Measurements from ENCODE around the gene FRMD8. TPM values are rescaled to one million over a fixed set of nuclear protein-coding genes. Genes with fewer than 3 reads are reported as not detected.

Gene FRMD8
- total RNA-seq, 1 donor from 2014 or later = 39.0 TPM

DNA sequence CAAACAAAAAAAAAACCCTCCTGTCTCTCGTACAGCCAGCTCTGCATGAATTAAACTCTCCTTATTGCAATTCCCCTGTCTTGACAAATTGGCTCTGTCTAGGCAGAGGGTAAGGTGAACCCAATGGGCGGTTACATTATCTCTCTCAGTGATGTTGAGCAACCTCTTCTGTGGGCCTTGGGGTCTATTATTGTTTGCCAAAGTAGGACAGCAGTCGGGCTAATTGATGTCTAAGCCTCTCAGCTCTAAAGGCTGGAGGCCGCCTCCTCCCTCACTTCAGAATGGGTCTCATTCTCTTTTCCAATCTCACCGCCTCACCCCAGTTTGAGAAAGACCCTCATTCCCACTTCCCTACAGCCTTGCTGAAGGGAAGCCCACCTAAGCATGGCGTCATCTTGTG lies 2.7 kb upstream of the FRMD8 start:
- Histone ChIP-seq H3K4me3 (ENCODE audit: low read depth, low read length) (no peak overlapping the region), H3K27me3 (ENCODE audit: control insufficient read depth, insufficient read depth, low read length) (no peaks in the 10 kb centered on the region), H3K36me3 (ENCODE audit: control insufficient read depth, insufficient read depth, low read length) (no peaks in the 10 kb centered on the region)
- DNase-seq (ENCODE audit: low read depth) = no peak
- TF ChIP-seq, protein P1, sequence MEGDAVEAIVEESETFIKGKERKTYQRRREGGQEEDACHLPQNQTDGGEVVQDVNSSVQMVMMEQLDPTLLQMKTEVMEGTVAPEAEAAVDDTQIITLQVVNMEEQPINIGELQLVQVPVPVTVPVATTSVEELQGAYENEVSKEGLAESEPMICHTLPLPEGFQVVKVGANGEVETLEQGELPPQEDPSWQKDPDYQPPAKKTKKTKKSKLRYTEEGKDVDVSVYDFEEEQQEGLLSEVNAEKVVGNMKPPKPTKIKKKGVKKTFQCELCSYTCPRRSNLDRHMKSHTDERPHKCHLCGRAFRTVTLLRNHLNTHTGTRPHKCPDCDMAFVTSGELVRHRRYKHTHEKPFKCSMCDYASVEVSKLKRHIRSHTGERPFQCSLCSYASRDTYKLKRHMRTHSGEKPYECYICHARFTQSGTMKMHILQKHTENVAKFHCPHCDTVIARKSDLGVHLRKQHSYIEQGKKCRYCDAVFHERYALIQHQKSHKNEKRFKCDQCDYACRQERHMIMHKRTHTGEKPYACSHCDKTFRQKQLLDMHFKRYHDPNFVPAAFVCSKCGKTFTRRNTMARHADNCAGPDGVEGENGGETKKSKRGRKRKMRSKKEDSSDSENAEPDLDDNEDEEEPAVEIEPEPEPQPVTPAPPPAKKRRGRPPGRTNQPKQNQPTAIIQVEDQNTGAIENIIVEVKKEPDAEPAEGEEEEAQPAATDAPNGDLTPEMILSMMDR (IDR thresholded peaks at IDR 0.05; ENCODE audit: insufficient read depth, low read length, poor library complexity, severe bottlenecking) = no peak

DNA sequence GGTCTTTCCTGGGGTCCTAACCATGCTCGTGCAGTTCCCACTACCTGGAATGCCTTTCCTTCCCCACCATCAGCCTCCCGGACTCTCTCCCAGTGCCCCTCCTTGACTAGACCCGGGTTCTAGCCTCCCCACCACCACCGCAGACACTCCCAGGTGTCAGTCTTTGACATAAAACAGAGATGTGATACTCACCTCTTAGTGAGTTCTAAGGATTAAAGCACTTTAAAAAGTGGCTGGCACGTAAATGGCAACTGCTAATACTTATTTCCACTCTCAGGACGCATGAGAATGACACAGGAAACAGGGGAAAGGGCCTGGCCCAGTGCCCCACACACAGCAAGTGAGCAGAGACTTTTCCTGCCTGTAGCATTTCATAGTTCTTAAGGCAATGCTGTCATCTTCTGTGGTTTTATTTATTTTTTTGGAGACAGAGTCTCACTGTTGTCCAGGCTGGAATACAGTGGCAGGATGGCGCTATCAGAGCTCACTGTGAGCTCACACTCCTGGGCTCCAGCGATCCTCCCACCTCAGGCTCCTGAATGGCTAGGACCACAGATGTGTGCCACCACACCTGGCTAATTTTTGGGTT lies 2.0 kb upstream of the FRMD8 start:
- H3K4me3 ChIP-seq (ENCODE audit: low read depth, low read length) = no peak overlapping the region
- TF ChIP-seq, protein P1 (IDR thresholded peaks at IDR 0.05; ENCODE audit: insufficient read depth, low read length, poor library complexity, severe bottlenecking) = no peak
- no peaks in the 10 kb centered on the region for H3K36me3 ChIP-seq (ENCODE audit: control insufficient read depth, insufficient read depth, low read length)
- no peak for DNase-seq (ENCODE audit: low read depth)
- H3K27me3 ChIP-seq (ENCODE audit: control insufficient read depth, insufficient read depth, low read length) = no peaks in the 10 kb centered on the region

GRCh38 chr11:65388731-65389130 lies 2.3 kb downstream of the FRMD8 start:
- no peaks in the 10 kb centered on the region for H3K36me3 ChIP-seq (ENCODE audit: control insufficient read depth, insufficient read depth, low read length)
- no peak overlapping the region for H3K4me3 ChIP-seq (ENCODE audit: low read depth, low read length)
- TF ChIP-seq, protein P1 (IDR thresholded peaks at IDR 0.05; ENCODE audit: insufficient read depth, low read length, poor library complexity, severe bottlenecking) = no peak
- H3K27me3 ChIP-seq (ENCODE audit: control insufficient read depth, insufficient read depth, low read length) = no peaks in the 10 kb centered on the region
- no peak for DNase-seq (ENCODE audit: low read depth)

- TF ChIP-seq, protein P1 (IDR thresholded peaks at IDR 0.05; ENCODE audit: insufficient read depth, low read length, poor library complexity, severe bottlenecking) = no peak
These were observed 3.0 kb downstream of the FRMD8 start for GRCh38 chr11:65389294-65389980.

GRCh38 chr11:65390099-65390941 lies 3.9 kb downstream of the FRMD8 start:
- TF ChIP-seq, protein P1 (IDR thresholded peaks at IDR 0.05; ENCODE audit: insufficient read depth, low read length, poor library complexity, severe bottlenecking) = no peak
- no peak for DNase-seq (ENCODE audit: low read depth)

More at GRCh38 chr11:65389294-65389980, 3.0 kb downstream of the FRMD8 start:
- H3K27me3 ChIP-seq (ENCODE audit: control insufficient read depth, insufficient read depth, low read length) = no peaks in the 10 kb centered on the region
- DNase-seq (ENCODE audit: low read depth) = no peak
- H3K4me3 ChIP-seq (ENCODE audit: low read depth, low read length) = no peak overlapping the region
- H3K36me3 ChIP-seq (ENCODE audit: control insufficient read depth, insufficient read depth, low read length) = no peaks in the 10 kb centered on the region

More at GRCh38 chr11:65390099-65390941, 3.9 kb downstream of the FRMD8 start:
- no peaks in the 10 kb centered on the region for H3K36me3 ChIP-seq (ENCODE audit: control insufficient read depth, insufficient read depth, low read length)
- no peak overlapping the region for H3K4me3 ChIP-seq (ENCODE audit: low read depth, low read length)
- no peaks in the 10 kb centered on the region for H3K27me3 ChIP-seq (ENCODE audit: control insufficient read depth, insufficient read depth, low read length)
